ENCODE measurements around the gene GABRA4. TPM values are rescaled to one million over a fixed set of nuclear protein-coding genes. Genes with fewer than 3 reads are reported as not detected.

The GABRA4 gene
- polyA plus RNA-seq, 1 donor: 0.31 TPM

DNA sequence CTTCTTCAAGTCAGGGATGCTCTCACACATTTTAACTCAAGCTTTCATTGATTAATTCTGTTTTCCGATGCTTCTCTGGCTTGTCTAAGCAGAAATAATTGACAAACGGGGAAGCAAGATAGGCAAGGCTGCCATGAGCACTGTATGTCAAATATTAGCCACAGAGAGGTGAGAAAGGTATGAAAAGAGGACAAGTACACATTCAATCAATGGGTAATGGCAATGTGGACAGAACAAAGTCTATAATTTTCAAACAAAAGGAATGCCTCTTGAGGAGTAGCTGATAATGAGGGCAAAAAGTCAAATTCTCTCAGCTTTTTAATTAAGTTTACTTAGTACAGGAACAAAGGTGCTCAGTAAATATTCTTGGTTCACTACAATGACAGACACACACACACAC lies 104.0 kb downstream of the GABRA4 start:
- Histone ChIP-seq H3K36me3 (ENCODE audit: control insufficient read depth, insufficient read depth, low read length) (no peaks in the 10 kb centered on the region), H3K27me3 (ENCODE audit: control insufficient read depth, insufficient read depth, low read length) (no peaks in the 10 kb centered on the region), H3K27ac (ENCODE audit: low read length) (no peak overlapping the region), H3K9me3 (ENCODE audit: control insufficient read depth, low read depth, low read length) (no peaks in the 10 kb centered on the region), H3K4me1 (ENCODE audit: control insufficient read depth, insufficient read depth, low read length) (peaks cover 9% of the 10 kb centered on the region), H3K4me3 (ENCODE audit: low read length) (no peak overlapping the region)
- peak; percentile 3 to 41 for DNase-seq
- WGBS (ENCODE audit: insufficient coverage, low lambda C conversion rate): 36% methylated on average over 2 of the region's 2 CpGs

DNA sequence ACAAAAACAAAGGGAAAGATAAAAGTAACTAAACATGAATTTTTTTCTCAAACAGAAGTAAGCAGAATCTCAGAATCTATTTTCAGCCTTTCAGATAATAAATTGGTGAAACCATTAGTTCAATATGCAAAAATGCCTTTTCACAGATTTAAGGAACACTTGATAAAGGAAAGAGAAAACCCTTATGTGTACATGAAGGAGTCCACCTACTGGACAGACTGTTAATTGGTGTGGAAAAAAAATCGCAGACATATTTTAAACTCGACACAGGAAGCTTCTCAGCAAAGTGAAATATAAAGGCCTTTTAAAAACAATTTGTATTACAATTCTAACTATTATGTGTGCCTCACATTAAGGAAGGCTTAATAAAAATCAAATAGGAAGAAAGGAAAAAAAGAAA lies 106.7 kb downstream of the GABRA4 start:
- Histone ChIP-seq H3K36me3 (ENCODE audit: control insufficient read depth, insufficient read depth, low read length) (no peaks in the 10 kb centered on the region), H3K27ac (ENCODE audit: low read length) (no peak overlapping the region), H3K4me1 (ENCODE audit: control insufficient read depth, insufficient read depth, low read length) (peaks cover 9% of the 10 kb centered on the region), H3K9me3 (ENCODE audit: control insufficient read depth, low read depth, low read length) (no peaks in the 10 kb centered on the region), H3K27me3 (ENCODE audit: control insufficient read depth, insufficient read depth, low read length) (no peaks in the 10 kb centered on the region), H3K4me3 (ENCODE audit: low read length) (no peak overlapping the region)
- WGBS (ENCODE audit: insufficient coverage, low lambda C conversion rate): 29% methylated on average over 2 of the region's 2 CpGs
- DNase-seq: no peak

DNA sequence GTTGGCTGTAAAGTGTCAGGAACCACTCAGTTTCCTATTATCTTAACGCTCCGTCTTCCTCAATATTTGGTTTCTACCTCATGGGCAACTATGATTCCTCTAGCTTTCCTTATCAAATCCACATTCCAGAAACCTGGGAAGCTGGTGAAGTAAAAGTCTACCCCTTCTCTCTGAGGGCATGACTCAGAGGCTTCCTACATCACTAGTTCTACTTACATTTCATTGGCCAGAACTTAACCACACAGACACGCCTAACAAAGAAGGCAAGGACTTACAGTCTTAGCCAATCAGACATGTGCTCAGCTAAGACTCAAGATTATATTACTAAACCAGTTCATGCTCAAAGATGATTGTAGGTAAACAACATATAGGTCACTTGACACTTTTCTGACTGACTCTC lies 114.7 kb downstream of the GABRA4 start:
- no peak for DNase-seq
- Histone ChIP-seq H3K27ac (ENCODE audit: low read length) (no peak overlapping the region), H3K36me3 (ENCODE audit: control insufficient read depth, insufficient read depth, low read length) (no peaks in the 10 kb centered on the region), H3K4me1 (ENCODE audit: control insufficient read depth, insufficient read depth, low read length) (no peaks in the 10 kb centered on the region), H3K27me3 (ENCODE audit: control insufficient read depth, insufficient read depth, low read length) (no peaks in the 10 kb centered on the region), H3K4me3 (ENCODE audit: low read length) (no peak overlapping the region), H3K9me3 (ENCODE audit: control insufficient read depth, low read depth, low read length) (no peaks in the 10 kb centered on the region)
- 100% methylated on average over 2 of the region's 3 CpGs for WGBS (ENCODE audit: insufficient coverage, low lambda C conversion rate)

DNA sequence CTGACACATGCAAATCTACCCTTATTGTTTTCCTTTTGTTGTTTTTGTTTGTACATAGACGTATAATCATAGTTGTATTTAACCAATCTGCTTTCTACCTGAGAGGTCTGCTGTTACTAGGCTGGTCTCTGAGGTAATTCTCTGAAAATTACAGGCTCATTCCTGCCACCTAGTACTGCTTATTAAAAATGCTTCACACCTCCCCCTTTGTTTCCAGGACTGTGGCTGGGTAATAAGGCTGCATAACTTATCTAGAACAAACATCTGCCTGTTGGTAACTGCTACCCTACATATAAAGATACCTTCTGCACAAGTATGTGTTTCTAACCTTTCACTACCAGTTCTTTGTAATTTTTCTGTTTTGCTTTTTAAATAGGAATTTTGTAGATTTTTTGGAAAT lies 118.6 kb downstream of the GABRA4 start:
- H3K4me1 ChIP-seq (ENCODE audit: control insufficient read depth, insufficient read depth, low read length): no peaks in the 10 kb centered on the region
- no peak overlapping the region for H3K27ac ChIP-seq (ENCODE audit: low read length)
- no peaks in the 10 kb centered on the region for H3K36me3 ChIP-seq (ENCODE audit: control insufficient read depth, insufficient read depth, low read length)
- no peak for DNase-seq
- no peaks in the 10 kb centered on the region for H3K27me3 ChIP-seq (ENCODE audit: control insufficient read depth, insufficient read depth, low read length)
- 40% methylated on average over 1 of the region's 1 CpG for WGBS (ENCODE audit: insufficient coverage, low lambda C conversion rate)
- no peaks in the 10 kb centered on the region for H3K9me3 ChIP-seq (ENCODE audit: control insufficient read depth, low read depth, low read length)
- H3K4me3 ChIP-seq (ENCODE audit: low read length): no peak overlapping the region

DNA sequence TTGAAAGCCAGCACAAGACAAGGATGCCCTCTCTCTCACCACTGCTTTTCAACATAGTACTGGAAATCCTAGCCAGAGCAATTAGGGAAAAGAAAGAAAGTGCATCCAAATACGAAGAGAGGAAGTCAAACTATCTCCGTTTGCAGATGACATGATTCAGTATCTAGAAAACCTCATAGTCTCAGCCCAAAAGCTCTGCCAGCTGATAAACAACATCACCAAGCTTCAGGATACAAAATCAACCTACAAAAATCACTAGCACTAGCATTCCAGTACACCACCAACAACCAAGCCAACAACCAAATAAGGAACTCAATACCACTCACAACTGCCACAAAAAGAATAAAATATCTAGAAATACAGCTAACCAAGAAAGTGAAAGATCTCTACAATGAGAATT lies 123.0 kb downstream of the GABRA4 start:
- Histone ChIP-seq H3K4me1 (ENCODE audit: control insufficient read depth, insufficient read depth, low read length) (no peaks in the 10 kb centered on the region), H3K9me3 (ENCODE audit: control insufficient read depth, low read depth, low read length) (no peaks in the 10 kb centered on the region), H3K27me3 (ENCODE audit: control insufficient read depth, insufficient read depth, low read length) (no peaks in the 10 kb centered on the region), H3K27ac (ENCODE audit: low read length) (no peak overlapping the region), H3K4me3 (ENCODE audit: low read length) (no peak overlapping the region), H3K36me3 (ENCODE audit: control insufficient read depth, insufficient read depth, low read length) (no peaks in the 10 kb centered on the region)
- no peak for DNase-seq
- WGBS (ENCODE audit: insufficient coverage, low lambda C conversion rate): no CpG with 5 or more reads among the region's 2 CpGs

Other genes starting within 250 kb of the GABRA4 start
- not detected for gene COX7B2, start 84.3 kb downstream of the GABRA4 start, polyA plus RNA-seq
- gene GABRB1, start 38.0 kb upstream of the GABRA4 start, polyA plus RNA-seq: 0.27 TPM

Data from large intestine (tissue), 3 donors.